ENCODE data around the gene TSC2.

Gene TSC2

DNA sequence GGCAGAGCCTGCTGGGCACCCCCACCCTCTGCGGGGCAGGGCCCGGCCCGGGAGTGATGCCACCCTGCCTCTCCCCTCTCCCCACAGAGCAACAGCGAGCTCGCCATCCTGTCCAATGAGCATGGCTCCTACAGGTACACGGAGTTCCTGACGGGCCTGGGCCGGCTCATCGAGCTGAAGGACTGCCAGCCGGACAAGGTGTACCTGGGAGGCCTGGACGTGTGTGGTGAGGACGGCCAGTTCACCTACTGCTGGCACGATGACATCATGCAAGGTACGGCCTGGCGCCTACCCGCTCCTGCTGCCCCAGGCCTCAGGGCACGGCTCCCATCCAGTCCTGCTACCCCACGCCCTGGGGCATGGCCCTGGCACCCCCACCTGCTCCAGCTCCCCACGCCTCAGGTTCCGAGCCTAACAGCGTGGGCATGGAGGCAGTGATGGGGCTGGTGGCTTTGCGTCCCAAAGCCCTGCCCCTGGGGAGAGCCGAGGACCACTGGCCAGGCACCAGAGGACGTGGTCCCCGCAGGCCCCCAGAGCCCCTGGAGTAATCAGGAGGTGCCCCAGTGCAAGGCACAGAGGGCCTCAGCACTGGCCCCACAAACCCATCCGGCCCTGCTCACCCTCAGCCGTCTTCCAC lies 38.4 kb downstream of the TSC2 start:
- H3K4me3 ChIP-seq (ENCODE audit: low read depth, low read length), result 0 out of 2 replicates have a peak overlapping the region, but pooled peaks have one; percentile 4
- TF ChIP-seq, protein P1, sequence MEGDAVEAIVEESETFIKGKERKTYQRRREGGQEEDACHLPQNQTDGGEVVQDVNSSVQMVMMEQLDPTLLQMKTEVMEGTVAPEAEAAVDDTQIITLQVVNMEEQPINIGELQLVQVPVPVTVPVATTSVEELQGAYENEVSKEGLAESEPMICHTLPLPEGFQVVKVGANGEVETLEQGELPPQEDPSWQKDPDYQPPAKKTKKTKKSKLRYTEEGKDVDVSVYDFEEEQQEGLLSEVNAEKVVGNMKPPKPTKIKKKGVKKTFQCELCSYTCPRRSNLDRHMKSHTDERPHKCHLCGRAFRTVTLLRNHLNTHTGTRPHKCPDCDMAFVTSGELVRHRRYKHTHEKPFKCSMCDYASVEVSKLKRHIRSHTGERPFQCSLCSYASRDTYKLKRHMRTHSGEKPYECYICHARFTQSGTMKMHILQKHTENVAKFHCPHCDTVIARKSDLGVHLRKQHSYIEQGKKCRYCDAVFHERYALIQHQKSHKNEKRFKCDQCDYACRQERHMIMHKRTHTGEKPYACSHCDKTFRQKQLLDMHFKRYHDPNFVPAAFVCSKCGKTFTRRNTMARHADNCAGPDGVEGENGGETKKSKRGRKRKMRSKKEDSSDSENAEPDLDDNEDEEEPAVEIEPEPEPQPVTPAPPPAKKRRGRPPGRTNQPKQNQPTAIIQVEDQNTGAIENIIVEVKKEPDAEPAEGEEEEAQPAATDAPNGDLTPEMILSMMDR (IDR thresholded peaks at IDR 0.05; ENCODE audit: control insufficient read depth, extremely low read depth, insufficient read depth), result no peak
- DNase-seq (ENCODE audit: low read depth), result peak; percentile 98

DNA sequence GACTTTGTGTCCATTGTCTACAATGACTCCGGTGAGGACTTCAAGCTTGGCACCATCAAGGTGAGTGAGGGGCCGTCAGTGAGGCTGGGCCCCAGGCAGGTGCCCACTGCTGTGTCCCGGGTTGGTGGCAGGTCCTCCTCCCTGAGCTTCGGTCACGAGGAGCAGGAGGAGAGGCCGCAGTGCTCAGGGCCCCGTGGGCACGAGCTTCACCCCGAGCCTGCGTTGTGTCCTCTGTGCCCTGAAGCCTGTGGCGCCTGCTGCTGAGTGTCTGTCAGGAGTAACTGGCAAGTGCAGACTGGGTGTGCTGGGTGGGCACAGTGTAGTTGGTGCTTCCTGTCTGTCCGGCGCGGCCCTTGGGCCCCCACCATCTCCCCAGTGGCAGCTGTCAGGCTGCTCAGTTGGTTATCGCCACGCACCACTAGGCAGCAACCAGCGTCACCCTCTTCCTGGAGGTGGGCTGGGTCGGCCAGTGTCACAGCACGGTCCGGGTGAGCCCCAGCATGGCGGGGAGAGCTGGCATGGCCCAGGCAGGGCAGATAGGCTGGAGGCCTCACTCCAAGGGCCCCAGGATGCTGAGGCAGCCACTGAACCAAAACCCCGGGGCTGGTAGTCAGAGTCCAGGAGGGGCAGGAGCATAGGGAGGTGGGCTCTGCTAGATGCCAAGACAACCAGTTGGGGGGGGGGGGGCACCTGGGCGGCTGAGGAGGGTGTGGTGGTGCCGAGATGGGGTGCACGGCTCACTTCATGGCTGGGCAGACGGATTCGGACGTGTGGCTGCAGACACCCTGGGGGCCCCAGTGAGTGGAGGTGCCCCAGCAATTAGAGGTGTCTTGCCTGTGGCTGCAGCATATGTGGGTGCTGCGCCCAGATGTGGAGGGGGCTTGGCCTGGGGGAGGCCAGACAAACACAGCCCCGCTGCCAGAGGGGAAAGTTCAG lies 39.3 kb downstream of the TSC2 start:
- TF ChIP-seq, protein P1 (IDR thresholded peaks at IDR 0.05; ENCODE audit: control insufficient read depth, extremely low read depth, insufficient read depth), result no peak
- H3K4me3 ChIP-seq (ENCODE audit: low read depth, low read length), result no peak overlapping the region
- no peak for DNase-seq (ENCODE audit: low read depth)

DNA sequence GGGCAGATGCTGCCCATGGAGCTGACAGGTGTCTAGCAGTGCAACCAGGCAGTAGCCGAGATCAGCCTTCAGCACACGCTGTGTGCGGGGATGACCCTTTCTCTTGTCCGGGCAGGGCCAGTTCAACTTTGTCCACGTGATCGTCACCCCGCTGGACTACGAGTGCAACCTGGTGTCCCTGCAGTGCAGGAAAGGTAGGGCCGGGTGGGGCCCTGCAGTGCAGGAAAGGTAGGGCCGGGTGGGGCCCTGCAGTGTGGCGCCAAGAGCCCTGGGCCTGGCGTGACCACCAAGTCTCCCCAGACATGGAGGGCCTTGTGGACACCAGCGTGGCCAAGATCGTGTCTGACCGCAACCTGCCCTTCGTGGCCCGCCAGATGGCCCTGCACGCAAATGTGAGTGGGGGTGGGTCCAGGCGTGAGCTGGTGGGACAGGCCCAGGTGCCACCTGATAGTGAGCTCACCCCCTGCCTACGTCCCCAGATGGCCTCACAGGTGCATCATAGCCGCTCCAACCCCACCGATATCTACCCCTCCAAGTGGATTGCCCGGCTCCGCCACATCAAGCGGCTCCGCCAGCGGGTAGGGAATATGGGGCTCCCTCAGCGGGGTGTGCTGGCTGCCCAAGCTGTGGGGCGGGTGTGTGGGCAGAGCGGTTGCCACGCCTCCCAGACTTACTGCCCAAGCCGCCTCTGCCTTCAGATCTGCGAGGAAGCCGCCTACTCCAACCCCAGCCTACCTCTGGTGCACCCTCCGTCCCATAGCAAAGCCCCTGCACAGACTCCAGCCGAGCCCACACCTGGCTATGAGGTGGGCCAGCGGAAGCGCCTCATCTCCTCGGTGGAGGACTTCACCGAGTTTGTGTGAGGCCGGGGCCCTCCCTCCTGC lies 40.2 kb downstream of the TSC2 start:
- no peak overlapping the region for H3K4me3 ChIP-seq (ENCODE audit: low read depth, low read length)
- no peak for DNase-seq (ENCODE audit: low read depth)
- TF ChIP-seq, protein P1 (IDR thresholded peaks at IDR 0.05; ENCODE audit: control insufficient read depth, extremely low read depth, insufficient read depth), result no peak

DNA sequence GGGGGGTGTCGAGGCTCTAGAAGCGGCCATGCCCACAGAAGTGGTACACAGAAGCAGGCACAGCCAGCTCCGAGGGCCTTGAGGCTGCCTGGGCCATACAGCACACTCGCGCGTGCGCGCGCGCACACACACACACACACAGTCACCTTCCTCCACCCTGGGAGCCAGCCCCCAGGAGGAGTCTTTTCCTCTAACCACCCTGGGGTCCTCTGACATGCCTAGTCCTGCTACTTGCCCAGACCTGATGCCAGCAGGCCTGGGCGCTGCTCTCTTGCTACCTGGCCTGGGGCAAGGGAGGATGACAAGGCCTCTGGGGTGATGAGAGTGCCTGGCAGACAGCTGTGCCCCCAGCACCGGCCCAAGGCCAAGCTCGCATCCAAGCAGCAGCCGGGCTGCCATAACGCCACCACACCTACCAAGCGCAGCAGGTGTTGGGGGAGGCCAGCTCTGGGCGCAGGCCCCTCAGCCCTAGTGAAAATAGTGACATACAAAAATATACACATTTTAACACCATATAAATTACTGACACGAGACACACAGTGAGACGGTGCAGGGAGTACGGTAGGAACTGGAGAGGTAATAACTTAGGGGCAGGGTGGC lies 41.1 kb downstream of the TSC2 start:
- TF ChIP-seq, protein P1 (IDR thresholded peaks at IDR 0.05; ENCODE audit: control insufficient read depth, extremely low read depth, insufficient read depth), result no peak
- no peak for DNase-seq (ENCODE audit: low read depth)
- no peak overlapping the region for H3K4me3 ChIP-seq (ENCODE audit: low read depth, low read length)

DNA sequence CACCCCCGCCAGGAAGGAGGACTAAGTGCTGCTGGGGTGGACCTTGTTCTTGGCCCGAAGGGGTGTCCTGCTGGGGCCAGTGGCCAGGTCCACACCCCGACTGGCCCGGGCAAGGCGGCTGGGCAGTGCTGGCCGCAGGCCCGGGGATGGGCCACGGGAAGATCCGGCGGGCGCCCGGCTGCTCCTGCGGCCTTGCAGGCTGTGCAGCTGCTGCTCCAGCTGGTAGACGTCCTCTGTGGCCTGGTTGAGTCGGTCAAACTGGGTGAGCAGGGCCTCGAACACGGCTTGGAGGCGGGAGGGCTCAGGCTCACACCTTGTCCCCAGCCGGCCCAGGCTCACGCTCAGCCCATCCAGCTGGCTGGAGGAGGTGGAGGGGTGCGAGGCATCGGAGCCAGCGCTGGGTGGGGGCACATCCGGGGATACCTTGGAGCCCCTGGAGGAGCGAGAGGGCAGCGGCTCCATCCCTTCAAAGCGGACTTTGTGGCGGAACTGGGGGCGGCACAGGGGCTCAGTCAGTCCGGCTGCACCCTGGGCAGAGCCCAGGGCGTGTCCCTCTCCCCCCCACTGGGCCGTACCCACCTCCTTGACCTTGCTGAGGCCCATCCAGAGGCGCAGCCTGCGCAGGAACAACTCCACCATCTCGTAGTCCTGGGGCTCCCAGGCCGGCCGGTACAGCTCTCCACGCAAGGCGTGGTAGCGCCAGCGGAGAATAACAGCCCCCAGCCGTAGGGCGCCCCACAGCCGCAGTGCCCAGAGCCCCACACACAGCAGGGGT lies 42.1 kb downstream of the TSC2 start:
- H3K4me3 ChIP-seq (ENCODE audit: low read depth, low read length), result no peak overlapping the region
- TF ChIP-seq, protein P1 (IDR thresholded peaks at IDR 0.05; ENCODE audit: control insufficient read depth, extremely low read depth, insufficient read depth), result no peak
- no peak for DNase-seq (ENCODE audit: low read depth)

DNA sequence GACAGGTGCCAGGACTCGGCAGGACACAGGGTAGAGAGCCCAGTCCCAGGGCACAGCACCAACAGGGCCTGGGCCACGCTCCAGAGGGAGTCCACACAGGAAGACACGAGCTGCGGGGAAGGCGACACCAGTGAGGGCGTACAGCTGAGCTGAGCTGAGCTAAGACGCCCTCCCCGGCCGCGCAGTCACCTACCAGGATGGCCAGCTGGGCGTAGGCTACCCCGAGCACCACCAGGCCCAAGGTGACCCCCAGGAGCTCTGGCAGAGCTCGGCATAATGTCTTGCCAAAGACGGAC lies 42.6 kb downstream of the TSC2 start:
- TF ChIP-seq, protein P1 (IDR thresholded peaks at IDR 0.05; ENCODE audit: control insufficient read depth, extremely low read depth, insufficient read depth), result no peak
- DNase-seq (ENCODE audit: low read depth), result no peak
- H3K4me3 ChIP-seq (ENCODE audit: low read depth, low read length), result no peak overlapping the region
